ENCODE results near the gene FZD1. TPM values are rescaled to one million over a fixed set of nuclear protein-coding genes. Genes with fewer than 3 reads are reported as not detected.

FZD1 gene
- total RNA-seq, 1 donor from 2014 or later: 5.1 TPM

- H3K4me2 ChIP-seq: no peak overlapping the region
- H3K36me3 Mint-ChIP-seq: no peaks in the 10 kb centered on the region
These were observed 20.5 kb upstream of the FZD1 start for GRCh38 chr7:91243591-91244301.

GRCh38 chr7:91247500-91247899, 16.7 kb upstream of the FZD1 start:
- Mint-ChIP-seq H3K27me3 (ENCODE audit: insufficient read depth, low read depth) (peaks cover 2% of the 10 kb centered on the region), H3K4me3 (no peak overlapping the region), H3K27ac (no peak overlapping the region), H3K4me1 (peaks cover 8% of the 10 kb centered on the region), H3K36me3 (no peaks in the 10 kb centered on the region), H3K9me3 (no peaks in the 10 kb centered on the region)
- Histone ChIP-seq H3F3A (ENCODE audit: low read depth) (no peaks in the 10 kb centered on the region), H3K27ac (no peak overlapping the region), H3K27me3 (no peaks in the 10 kb centered on the region), H3K4me3 (no peak overlapping the region), H3K4me2 (no peak overlapping the region), H2AFZ (replicated peaks) (no peak overlapping the region), H4K20me1 (ENCODE audit: low read depth) (no peaks in the 10 kb centered on the region), H3K9me3 (ENCODE audit: low read depth) (no peaks in the 10 kb centered on the region), H3K9ac (no peak overlapping the region), H3K4me1 (no peaks in the 10 kb centered on the region), H3K36me3 (no peaks in the 10 kb centered on the region), H3K79me2 (ENCODE audit: low read depth) (no peaks in the 10 kb centered on the region)
- TF ChIP-seq CTCF (IDR thresholded peaks at IDR 0.05) (no peak), EZH2 (IDR thresholded peaks at IDR 0.05) (no peak), EZH2phosphoT487 (IDR thresholded peaks at IDR 0.05) (no peak)
- no peak for DNase-seq (ENCODE audit: low spot score)

More at GRCh38 chr7:91243591-91244301, 20.5 kb upstream of the FZD1 start:
- Mint-ChIP-seq H3K27ac (no peak overlapping the region), H3K4me1 (peaks cover 27% of the 10 kb centered on the region), H3K9me3 (no peaks in the 10 kb centered on the region), H3K27me3 (ENCODE audit: insufficient read depth, low read depth) (peaks cover 4% of the 10 kb centered on the region), H3K4me3 (no peak overlapping the region)
- Histone ChIP-seq H3K79me2 (ENCODE audit: low read depth) (no peaks in the 10 kb centered on the region), H3K27ac (no peak overlapping the region), H3F3A (ENCODE audit: low read depth) (no peaks in the 10 kb centered on the region), H3K4me1 (no peaks in the 10 kb centered on the region), H3K9me3 (ENCODE audit: low read depth) (no peaks in the 10 kb centered on the region), H3K4me3 (no peak overlapping the region), H4K20me1 (ENCODE audit: low read depth) (no peaks in the 10 kb centered on the region), H2AFZ (replicated peaks) (no peak overlapping the region), H3K27me3 (no peaks in the 10 kb centered on the region), H3K36me3 (no peaks in the 10 kb centered on the region), H3K9ac (no peak overlapping the region)
- no peak for TF ChIP-seq EZH2 (IDR thresholded peaks at IDR 0.05)
- TF ChIP-seq EZH2phosphoT487 (IDR thresholded peaks at IDR 0.05): no peak
- no peak for TF ChIP-seq CTCF (IDR thresholded peaks at IDR 0.05)
- no peak for DNase-seq (ENCODE audit: low spot score)

DNA sequence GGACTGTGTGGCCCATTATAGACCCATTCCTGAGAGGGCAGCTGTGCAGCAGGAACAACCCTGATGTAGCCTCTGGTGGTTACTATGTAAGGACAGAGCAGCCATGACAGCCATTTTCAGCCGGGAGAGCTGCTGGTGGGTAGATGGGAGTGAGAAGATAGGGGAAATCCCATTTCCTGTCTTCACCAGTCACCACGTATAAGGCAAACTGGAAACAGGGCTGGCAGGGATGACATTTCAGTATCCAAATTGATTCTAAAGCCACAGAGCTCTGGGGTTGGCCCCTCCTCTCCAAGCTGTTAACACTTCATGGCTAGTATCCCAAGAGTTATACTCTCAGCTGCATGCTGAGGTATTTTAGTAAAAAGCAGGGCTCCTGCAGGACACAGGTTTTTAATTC, 15.2 kb upstream of the FZD1 start:
- Histone ChIP-seq H3K79me2 (ENCODE audit: low read depth) (no peaks in the 10 kb centered on the region), H3K9ac (no peak overlapping the region), H3K27ac (no peak overlapping the region), H3K36me3 (no peaks in the 10 kb centered on the region), H3K4me3 (no peak overlapping the region), H3K4me1 (no peaks in the 10 kb centered on the region), H3K9me3 (ENCODE audit: low read depth) (no peaks in the 10 kb centered on the region), H3K4me2 (no peak overlapping the region), H2AFZ (replicated peaks) (no peak overlapping the region), H3F3A (ENCODE audit: low read depth) (no peaks in the 10 kb centered on the region), H3K27me3 (no peaks in the 10 kb centered on the region), H4K20me1 (ENCODE audit: low read depth) (no peaks in the 10 kb centered on the region)
- Mint-ChIP-seq H3K27ac (no peak overlapping the region), H3K9me3 (peaks cover 6% of the 10 kb centered on the region), H3K4me3 (no peak overlapping the region), H3K27me3 (ENCODE audit: insufficient read depth, low read depth) (peaks cover 2% of the 10 kb centered on the region), H3K4me1 (peaks cover 4% of the 10 kb centered on the region), H3K36me3 (peaks cover 2% of the 10 kb centered on the region)
- TF ChIP-seq CTCF (IDR thresholded peaks at IDR 0.05) (no peak), EZH2 (IDR thresholded peaks at IDR 0.05) (no peak)
- no peak for DNase-seq (ENCODE audit: low spot score)

Data from neural progenitor cell (in vitro differentiated cells).